Endometrial microvascular endothelial cells (primary cell): ENCODE measurements around the gene GRM7. TPM values are rescaled to one million over a fixed set of nuclear protein-coding genes. Genes with fewer than 3 reads are reported as not detected.

Source experiments
- in situ Hi-C: cut with HindIII; loops from 2 replicates; pipeline ENCODE4 v1.10.0; 2017; ENCODE audit warnings: low sequenced_read_pairs, low pct_unique_long_range_greater_than_20kb; ENCODE audit errors: inconsistent ontology term
- total RNA-seq: library from RNA; depleted of rRNA; stranded (reverse); fragments of >200 nt; gene quantifications from one replicate; pipeline ENCODE4 v1.2.3, GENCODE V29; 2015; ENCODE audit errors: inconsistent ontology term

The GRM7 gene
- total RNA-seq, 1 donor from 2014 or later: not detected

DNA sequence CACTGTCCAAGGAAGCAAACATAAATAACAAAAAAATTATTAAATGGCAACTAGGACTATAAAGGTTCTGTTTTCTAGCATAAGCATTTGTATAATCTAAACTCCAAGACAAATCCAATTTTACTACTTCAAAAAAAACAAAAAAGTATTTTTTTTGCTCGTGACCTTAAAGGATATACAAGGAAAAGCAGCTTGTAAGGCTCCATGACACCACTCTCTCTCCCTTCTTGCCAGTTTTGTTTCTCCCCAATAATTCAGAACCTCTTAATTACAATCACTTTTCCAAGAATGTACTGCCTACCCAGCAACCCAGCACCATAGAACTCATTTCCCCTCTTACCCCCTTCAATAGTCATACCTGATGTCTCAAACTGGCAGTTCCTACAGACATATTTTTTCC lies 496.2 kb downstream of the GRM7 start:
- in situ Hi-C loops: no loop called here

DNA sequence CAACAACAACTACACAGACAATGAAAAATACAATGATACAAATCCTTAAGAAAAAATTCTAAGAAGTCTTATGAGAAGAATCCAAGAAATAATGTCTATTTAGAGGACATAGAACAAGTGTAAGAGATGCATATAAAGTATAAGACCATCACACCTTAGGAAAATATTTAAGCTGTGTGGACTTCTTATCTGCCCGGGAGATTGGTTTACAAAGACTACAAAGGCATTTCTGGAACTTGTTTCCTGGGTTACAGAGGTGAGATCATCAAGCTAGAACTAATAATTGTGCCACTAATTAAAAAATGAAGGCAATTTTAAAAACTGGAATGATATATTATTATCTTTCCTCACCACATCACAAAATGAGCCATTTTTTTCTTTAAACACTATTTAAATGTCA lies 507.1 kb downstream of the GRM7 start:
- in situ Hi-C loops: no loop called here

GRCh38 chr3:7368597-7368996 lies 507.7 kb downstream of the GRM7 start:
- in situ Hi-C loops: no loop called here

GRCh38 chr3:7371693-7372572 lies 511.0 kb downstream of the GRM7 start:
- in situ Hi-C loops: no loop called here

DNA sequence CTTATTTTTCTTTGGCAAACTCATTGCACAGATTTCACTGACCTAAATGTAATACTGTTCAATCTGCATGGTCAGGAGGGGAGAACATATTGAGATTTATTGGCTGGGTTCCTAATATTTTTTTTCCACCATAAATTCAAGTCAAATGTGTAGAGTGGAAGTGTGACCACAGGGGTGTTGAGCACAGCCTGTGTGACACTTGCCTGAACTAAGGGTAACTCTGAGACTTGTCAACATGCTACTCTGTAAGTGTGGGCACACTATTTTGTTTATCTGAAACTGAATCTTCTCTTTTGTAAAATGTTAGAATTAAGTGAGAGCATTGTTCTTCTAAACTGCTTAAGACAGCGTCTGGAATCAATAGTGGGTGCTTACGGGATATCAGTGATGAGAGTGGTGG lies 516.2 kb downstream of the GRM7 start:
- in situ Hi-C loops: no loop called here

DNA sequence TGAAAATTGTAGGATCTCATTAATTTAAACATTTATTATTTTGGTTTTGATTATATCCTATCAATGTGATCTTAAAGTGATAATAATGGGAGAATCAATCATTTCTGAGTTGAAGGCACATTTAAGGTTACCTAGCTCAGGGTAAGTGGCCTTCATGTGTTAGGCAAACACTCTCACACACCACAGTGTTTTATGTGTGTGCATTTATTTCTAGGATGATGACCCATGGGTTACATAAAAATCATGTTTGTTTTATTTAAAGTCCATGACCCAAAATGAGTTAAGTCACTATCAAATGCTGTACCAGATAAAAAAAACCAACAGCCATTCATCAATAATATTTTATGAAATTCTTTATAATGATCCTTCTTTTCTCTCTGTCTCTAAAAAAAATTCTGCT lies 520.8 kb downstream of the GRM7 start:
- in situ Hi-C loops: no loop called here

DNA sequence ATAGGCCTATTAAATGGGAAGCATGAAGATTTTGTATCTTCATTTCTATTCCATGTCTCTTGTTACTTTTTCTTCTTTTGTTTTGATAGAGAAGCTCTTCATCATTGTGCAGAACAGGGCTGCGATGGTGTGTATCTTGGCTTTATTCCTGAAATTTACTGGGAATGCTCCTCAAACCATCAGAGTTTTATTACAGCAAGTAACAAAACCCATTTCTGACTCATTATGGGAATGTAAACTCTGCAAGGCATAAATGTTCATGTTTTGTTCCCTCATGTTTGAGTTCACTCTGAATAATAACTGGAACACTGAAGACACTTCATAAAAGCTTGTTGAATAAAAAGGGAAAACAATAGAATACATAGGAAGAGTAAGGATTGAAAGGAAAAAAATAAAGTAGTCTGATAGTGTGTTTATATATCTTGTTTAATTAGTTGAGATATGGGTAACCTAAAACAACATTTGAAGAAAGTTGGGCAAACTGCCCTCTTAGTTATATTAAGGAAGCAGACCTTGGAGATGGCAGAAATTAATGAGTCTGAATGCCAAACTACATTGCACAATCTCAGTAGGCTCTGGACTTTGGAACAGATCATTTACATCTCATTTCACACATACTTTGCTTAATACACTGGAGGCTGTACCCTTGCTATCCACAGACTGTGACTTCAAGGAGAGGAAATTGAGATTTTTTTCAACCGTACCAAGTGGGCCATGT lies 521.5 kb downstream of the GRM7 start:
- in situ Hi-C loops: no loop called here

GRCh38 chr3:7385635-7386034 lies 524.7 kb downstream of the GRM7 start:
- in situ Hi-C loops: no loop called here

DNA sequence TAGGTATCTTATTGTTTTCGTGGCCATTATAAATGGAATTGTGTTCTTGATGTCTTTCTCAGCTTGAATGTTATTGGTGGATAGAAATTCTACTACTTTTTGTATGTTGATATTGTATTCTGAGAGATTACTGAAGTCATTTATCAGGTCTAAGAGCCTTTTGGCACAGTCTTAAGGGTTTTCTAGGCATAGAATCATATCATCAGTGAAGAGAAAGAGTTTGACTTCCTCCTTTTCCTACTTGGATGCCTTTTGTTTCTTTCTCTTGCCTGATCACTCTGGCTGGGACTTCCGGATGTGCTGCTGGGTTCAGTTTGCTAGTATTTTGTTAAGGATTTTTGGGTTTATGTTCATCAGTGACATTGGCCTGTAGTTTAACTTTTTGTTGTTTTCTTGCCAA lies 527.1 kb downstream of the GRM7 start:
- in situ Hi-C loops: no loop called here

- in situ Hi-C loops: no loop called here
These were observed 531.3 kb downstream of the GRM7 start for GRCh38 chr3:7392206-7392605.

- in situ Hi-C loops: no loop called here
These were observed 533.2 kb downstream of the GRM7 start for GRCh38 chr3:7393944-7394605.

- in situ Hi-C loops: no loop called here
These were observed 535.6 kb downstream of the GRM7 start for GRCh38 chr3:7396534-7396933.

DNA sequence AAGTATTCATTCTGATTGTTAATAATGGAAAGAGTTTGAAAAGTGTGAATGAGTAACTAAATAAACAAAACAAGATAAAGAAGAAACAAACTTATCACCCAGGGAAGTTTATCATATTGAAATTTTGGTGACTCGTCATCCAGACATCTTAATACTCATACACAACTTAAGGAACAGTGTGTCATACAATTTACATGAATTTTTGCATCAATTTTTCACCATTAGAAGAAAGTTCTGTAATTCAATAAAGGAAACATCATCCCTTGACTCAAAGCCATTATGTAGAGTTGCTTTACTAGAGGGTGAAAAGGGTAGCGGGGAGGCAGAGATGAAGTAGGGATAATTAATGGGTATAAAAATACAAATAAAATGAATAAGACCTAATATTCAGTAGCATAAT lies 536.2 kb downstream of the GRM7 start:
- in situ Hi-C loops: no loop called here

- in situ Hi-C loops: no loop called here
These were observed 539.4 kb downstream of the GRM7 start for GRCh38 chr3:7400360-7400759.

DNA sequence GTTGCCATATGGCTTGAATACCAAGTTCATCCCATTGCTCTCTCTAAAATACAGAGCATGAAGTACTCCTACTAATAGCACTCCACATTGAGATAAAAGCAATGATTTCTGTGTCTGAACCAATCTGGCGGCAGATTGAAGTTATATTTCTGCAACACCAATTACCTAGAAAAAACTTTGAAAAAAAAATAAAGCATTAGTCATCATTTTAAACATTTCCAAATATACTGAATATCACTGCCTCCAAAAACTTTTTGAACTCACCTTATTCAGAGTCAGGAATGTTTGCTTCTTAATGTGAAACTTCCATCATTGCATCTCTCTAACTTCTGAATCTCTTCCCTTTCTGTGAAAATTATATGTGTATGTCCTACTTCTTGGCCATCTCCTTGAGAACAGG lies 540.5 kb downstream of the GRM7 start:
- in situ Hi-C loops: no loop called here

- in situ Hi-C loops: no loop called here
These were observed 546.2 kb downstream of the GRM7 start for GRCh38 chr3:7407107-7407506.

DNA sequence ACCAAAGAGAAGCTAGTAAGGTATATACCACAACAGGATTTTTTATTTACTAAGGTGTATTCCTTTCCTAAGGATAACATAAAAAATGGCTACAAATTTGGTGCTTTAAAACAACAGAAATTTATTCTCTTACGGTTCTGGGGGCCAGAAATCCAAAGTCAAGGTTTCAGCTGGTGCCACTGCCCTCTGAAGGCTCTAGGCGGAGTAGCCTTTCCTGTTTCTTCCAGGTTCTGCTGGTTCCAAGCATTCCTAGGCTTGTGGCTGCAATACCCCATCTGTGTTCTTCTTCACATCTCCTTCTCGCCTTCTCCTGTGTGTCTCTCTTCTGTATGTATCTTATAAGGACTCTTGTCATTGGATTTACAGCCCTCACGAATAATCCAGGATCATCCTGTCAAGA lies 549.9 kb downstream of the GRM7 start:
- in situ Hi-C loops: no loop called here

- in situ Hi-C loops: no loop called here
These were observed 560.1 kb downstream of the GRM7 start for GRCh38 chr3:7421065-7421464.

GRCh38 chr3:7423036-7423435 lies 562.1 kb downstream of the GRM7 start:
- in situ Hi-C loops: no loop called here

GRCh38 chr3:7423995-7424394 lies 563.1 kb downstream of the GRM7 start:
- in situ Hi-C loops: no loop called here
